IMR-90 (cell line): ENCODE results near the gene SLC4A5. TPM values are rescaled to one million over a fixed set of nuclear protein-coding genes. Genes with fewer than 3 reads are reported as not detected.

Source experiments
- ATAC-seq: fragments of 200-7000 bp; cut with Tn5 transposase; 2 replicates; pipeline ENCODE4 v1.9.1; 2020; ENCODE audit warnings: low read depth, mild to moderate bottlenecking, moderate library complexity
- BruUV-seq: library from RNA; stranded (reverse); fragments of 400-500 nt; replicated peaks from 2 replicates; lab custom pipeline; 2021; lab: Mats Ljungman, UMichigan
- CTCF ChIA-PET: fragments of 300-600 bp; formaldehyde crosslinking; extraction: SDS; loops from one replicate; lab custom pipeline; 2021; ENCODE audit warnings: antibody characterized with exemption; lab: Yijun Ruan, JAX
- POLR2A ChIA-PET: fragments of 300-600 bp; sonication (Branson Sonifier 250); formaldehyde crosslinking; loops from one replicate; lab custom pipeline; 2022; ENCODE audit warnings: antibody characterized with exemption; ENCODE audit not compliant: unreplicated experiment; lab: Charles Lee
- DNase-seq: peaks from one replicate; pipeline ENCODE4 v3.0.0; 2013
- H2AFZ ChIP-seq: replicated peaks from 2 replicates; pipeline ENCODE3; 2013; ENCODE audit warnings: low read length, mild to moderate bottlenecking; ENCODE audit not compliant: poor library complexity
- H2AK5ac ChIP-seq: 2 replicates; pipeline ENCODE4 v1.6.1; 2013; ENCODE audit warnings: low read depth, low read length, inconsistent platforms
- H2AK9ac ChIP-seq: replicated peaks from 2 replicates; pipeline ENCODE3; 2013; ENCODE audit warnings: mild to moderate bottlenecking, low read depth, low read length, moderate library complexity; ENCODE audit not compliant: poor library complexity
- H2BK120ac ChIP-seq: 2 replicates; pipeline ENCODE4 v1.6.1; 2013; ENCODE audit warnings: low read depth, low read length, inconsistent platforms
- H2BK15ac ChIP-seq: 3 replicates; pipeline ENCODE4 v1.6.1; 2013; ENCODE audit warnings: low read depth, low read length, inconsistent platforms
- H2BK20ac ChIP-seq: 2 replicates; pipeline ENCODE4 v1.6.1; 2013; ENCODE audit warnings: low read depth, mild to moderate bottlenecking, inconsistent platforms, low read length, moderate library complexity
- H2BK5ac ChIP-seq: 2 replicates; pipeline ENCODE4 v1.6.1; 2013; ENCODE audit warnings: mild to moderate bottlenecking, low read depth, low read length, inconsistent platforms; ENCODE audit not compliant: poor library complexity, severe bottlenecking
- H3K14ac ChIP-seq: replicated peaks from 2 replicates; pipeline ENCODE4 v1.6.1; 2013; ENCODE audit warnings: low read depth, low read length, inconsistent platforms
- H3K18ac ChIP-seq: 2 replicates; pipeline ENCODE4 v1.6.1; 2013; ENCODE audit warnings: low read depth, low read length, control low read depth
- H3K23ac ChIP-seq: 2 replicates; pipeline ENCODE4 v1.6.1; 2013; ENCODE audit warnings: low read depth, low read length, inconsistent platforms
- H3K27ac ChIP-seq: 2 replicates; pipeline ENCODE4 v1.5.1; 2013; ENCODE audit warnings: mild to moderate bottlenecking, control low read depth, low read length; ENCODE audit not compliant: insufficient read depth
- H3K27me3 ChIP-seq: 2 replicates; pipeline ENCODE4 v1.6.1; 2013; ENCODE audit warnings: low read length; ENCODE audit not compliant: control insufficient read depth, insufficient read depth
- H3K36me3 ChIP-seq: 2 replicates; pipeline ENCODE4 v1.6.1; 2013; ENCODE audit warnings: low read length, mixed read lengths; ENCODE audit not compliant: control insufficient read depth, insufficient read depth
- H3K4ac ChIP-seq: 2 replicates; pipeline ENCODE4 v1.6.1; 2013; ENCODE audit warnings: low read depth, low read length, inconsistent platforms
- H3K4me1 ChIP-seq: 2 replicates; pipeline ENCODE4 v1.6.1; 2013; ENCODE audit warnings: low read length, mixed read lengths; ENCODE audit not compliant: control insufficient read depth, insufficient read depth
- H3K4me2 ChIP-seq: 2 replicates; pipeline ENCODE4 v1.6.1; 2013; ENCODE audit warnings: low read depth, mild to moderate bottlenecking, control low read depth, low read length, moderate library complexity
- H3K4me3 ChIP-seq: 2 replicates; pipeline ENCODE4 v1.5.1; 2013; ENCODE audit warnings: low read depth, mild to moderate bottlenecking, control low read depth, low read length, moderate library complexity; ENCODE audit not compliant: insufficient read depth
- H3K56ac ChIP-seq: 2 replicates; pipeline ENCODE4 v1.6.1; 2013; ENCODE audit warnings: low read length, inconsistent platforms; ENCODE audit not compliant: insufficient read depth; ENCODE audit errors: extremely low read depth
- H3K79me1 ChIP-seq, 2 experiments: 2 replicates each; pipeline ENCODE4 v1.6.1; 2013; ENCODE audit warnings: low read length in 2 of 2, inconsistent platforms in 1 of 2, low read depth in 1 of 2
- H3K9ac ChIP-seq: 2 replicates; pipeline ENCODE4 v1.6.1; 2013; ENCODE audit warnings: low read depth, low read length, control low read depth
- H3K9me1 ChIP-seq: 2 replicates; pipeline ENCODE4 v1.6.1; 2013; ENCODE audit warnings: low read length, inconsistent platforms; ENCODE audit not compliant: insufficient read depth
- H3K9me3 ChIP-seq: 2 replicates; pipeline ENCODE4 v1.6.1; 2013; ENCODE audit warnings: low read length; ENCODE audit not compliant: control insufficient read depth, insufficient read depth
- H4K20me1 ChIP-seq: 2 replicates; pipeline ENCODE4 v1.6.1; 2013; ENCODE audit warnings: low read length, inconsistent platforms; ENCODE audit not compliant: insufficient read depth
- H4K5ac ChIP-seq: 2 replicates; pipeline ENCODE4 v1.6.1; 2013; ENCODE audit warnings: mild to moderate bottlenecking, low read depth, low read length, control low read depth
- H4K8ac ChIP-seq, 2 experiments: 2 replicates each; pipeline ENCODE4 v1.6.1; 2013; ENCODE audit warnings: low read depth in 2 of 2, low read length in 2 of 2, control low read depth in 1 of 2, inconsistent platforms in 1 of 2
- H4K91ac ChIP-seq: 2 replicates; pipeline ENCODE4 v1.6.1; 2013; ENCODE audit warnings: low read depth, low read length, inconsistent platforms; ENCODE audit not compliant: insufficient read depth
- BHLHE40 ChIP-seq: fragments of 150-350 bp; IDR thresholded peaks from 2 replicates; pipeline ENCODE4 v1.6.1; 2016; ENCODE audit warnings: mild to moderate bottlenecking, low read depth, low read length
- CHD1 ChIP-seq: IDR thresholded peaks from 2 replicates; pipeline ENCODE4 v1.6.1; 2012; ENCODE audit warnings: low read depth, low read length, improper control_type of control experiment
- ELK1 ChIP-seq: fragments of 150-350 bp; IDR thresholded peaks from 2 replicates; pipeline ENCODE4 v1.6.1; 2016; ENCODE audit warnings: low read depth, mild to moderate bottlenecking, low read length, moderate library complexity, borderline replicate concordance
- FOS ChIP-seq: fragments of 150-350 bp; IDR thresholded peaks from 2 replicates; pipeline ENCODE4 v1.6.1; 2016; ENCODE audit warnings: low read depth, low read length
- MAFK ChIP-seq: IDR thresholded peaks from 2 replicates; pipeline ENCODE4 v1.6.1; 2012; ENCODE audit warnings: low read depth, low read length, improper control_type of control experiment
- MXI1 ChIP-seq: IDR thresholded peaks from 2 replicates; pipeline ENCODE4 v1.6.1; 2012; ENCODE audit warnings: low read depth, mild to moderate bottlenecking, low read length, moderate library complexity, borderline replicate concordance
- NFE2L2 ChIP-seq: fragments of 150-350 bp; IDR thresholded peaks from 2 replicates; pipeline ENCODE4 v1.6.1; 2016; ENCODE audit warnings: low read depth, mild to moderate bottlenecking, low read length
- POLR2A ChIP-seq: IDR thresholded peaks from 2 replicates; pipeline ENCODE4 v1.6.1; 2012; ENCODE audit warnings: mild to moderate bottlenecking, low read depth, low read length
- RAD21 ChIP-seq: IDR thresholded peaks from 2 replicates; pipeline ENCODE4 v1.6.1; 2012; ENCODE audit warnings: low read length, improper control_type of control experiment
- RCOR1 ChIP-seq: IDR thresholded peaks from 2 replicates; pipeline ENCODE4 v1.6.1; 2012; ENCODE audit warnings: mild to moderate bottlenecking, low read length, improper control_type of control experiment; ENCODE audit not compliant: insufficient replicate concordance
- SMC3 ChIP-seq: fragments of 150-350 bp; IDR thresholded peaks from 2 replicates; pipeline ENCODE4 v1.6.1; 2016; ENCODE audit warnings: low read depth, mild to moderate bottlenecking, antibody characterized with exemption, low read length, moderate library complexity
- WGBS, 2 experiments: methylation state at CpG; one replicate each; pipeline versions ENCODE4 v1.1.5 to v1.1.7; 2013; ENCODE audit warnings: missing lambda C conversion rate in 2 of 2; ENCODE audit not compliant: insufficient read length in 1 of 2; ENCODE audit errors: extremely low coverage in 2 of 2; 5-methylcytosine and 5-hydroxymethylcytosine counted together
- dilution Hi-C: fragments of 300-500 bp; cut with HindIII; formaldehyde crosslinking; loops from one replicate; pipeline ENCODE4 v1.14.3; 2018; ENCODE audit warnings: low sequenced_read_pairs; ENCODE audit not compliant: unreplicated experiment
- in situ Hi-C: fragments of 300-500 bp; cut with MboI; formaldehyde crosslinking; loops from 3 replicates; pipeline ENCODE4 v1.14.3; 2019; ENCODE audit warnings: low sequenced_read_pairs, inconsistent platforms, mixed read lengths
- intact Hi-C: fragments of 100-400 bp; cut with micrococcal nuclease; formaldehyde crosslinking; loops from 2 replicates; pipeline ENCODE4 v1.10.0; 2022
- polyA plus RNA-seq, 3 experiments: library from polyadenylated mRNA; depleted of rRNA; stranded (reverse); fragments of >200 nt; gene quantifications; 2 replicates each; pipeline ENCODE4 v1.2.3, GENCODE V29; 2012; ENCODE audit warnings: low replicate concordance in 1 of 3
- total RNA-seq: library from RNA; depleted of rRNA; stranded (reverse); fragments of >200 nt; gene quantifications from 2 replicates; pipeline ENCODE4 v1.2.3, GENCODE V29; 2012
- TF ChIP-seq, protein P1 (sequence below): conservative IDR thresholded peaks from 2 replicates; pipeline ENCODE4 v1.5.1; 2012; ENCODE audit warnings: mild to moderate bottlenecking, low read depth, low read length, improper control_type of control experiment

The SLC4A5 gene
- total and polyA plus RNA-seq, 2 of the 4 experiments (the other 2 are of a cell fraction), result 0.18 to 0.22 TPM

GRCh38 chr2:74316627-74317295, 26.5 kb downstream of the SLC4A5 start:
- no peaks in the 10 kb centered on the region for H3K36me3 ChIP-seq
- H3K79me1 ChIP-seq, result no peaks in the 10 kb centered on the region
- H3K23ac ChIP-seq, result no peak overlapping the region
- dilution Hi-C loops (no loop called here), intact Hi-C loops (no loop called here), in situ Hi-C loops (no loop called here)
- no peaks in the 10 kb centered on the region for H3K4me1 ChIP-seq
- H3K4me3 ChIP-seq, result no peak overlapping the region
- CTCF ChIA-PET, result no interaction called here
- no peaks in the 10 kb centered on the region for H4K20me1 ChIP-seq
- H4K8ac ChIP-seq, result no peak overlapping the region
- H4K91ac ChIP-seq, result no peak overlapping the region
- H2AK5ac ChIP-seq, result no peak overlapping the region
- no peaks in the 10 kb centered on the region for H3K9me1 ChIP-seq
- H2BK15ac ChIP-seq, result no peak overlapping the region
- H3K27ac ChIP-seq, result no peak overlapping the region
- POLR2A ChIA-PET, result no interaction called here
- DNase-seq, result no peak
- H2BK20ac ChIP-seq, result no peak overlapping the region
- TF ChIP-seq MAFK (no peak), ELK1 (no peak), MXI1 (no peak), RCOR1 (no peak), RAD21 (no peak), BHLHE40 (no peak), POLR2A (no peak), NFE2L2 (no peak), CHD1 (no peak), SMC3 (no peak), FOS (no peak)
- TF ChIP-seq, protein P1, sequence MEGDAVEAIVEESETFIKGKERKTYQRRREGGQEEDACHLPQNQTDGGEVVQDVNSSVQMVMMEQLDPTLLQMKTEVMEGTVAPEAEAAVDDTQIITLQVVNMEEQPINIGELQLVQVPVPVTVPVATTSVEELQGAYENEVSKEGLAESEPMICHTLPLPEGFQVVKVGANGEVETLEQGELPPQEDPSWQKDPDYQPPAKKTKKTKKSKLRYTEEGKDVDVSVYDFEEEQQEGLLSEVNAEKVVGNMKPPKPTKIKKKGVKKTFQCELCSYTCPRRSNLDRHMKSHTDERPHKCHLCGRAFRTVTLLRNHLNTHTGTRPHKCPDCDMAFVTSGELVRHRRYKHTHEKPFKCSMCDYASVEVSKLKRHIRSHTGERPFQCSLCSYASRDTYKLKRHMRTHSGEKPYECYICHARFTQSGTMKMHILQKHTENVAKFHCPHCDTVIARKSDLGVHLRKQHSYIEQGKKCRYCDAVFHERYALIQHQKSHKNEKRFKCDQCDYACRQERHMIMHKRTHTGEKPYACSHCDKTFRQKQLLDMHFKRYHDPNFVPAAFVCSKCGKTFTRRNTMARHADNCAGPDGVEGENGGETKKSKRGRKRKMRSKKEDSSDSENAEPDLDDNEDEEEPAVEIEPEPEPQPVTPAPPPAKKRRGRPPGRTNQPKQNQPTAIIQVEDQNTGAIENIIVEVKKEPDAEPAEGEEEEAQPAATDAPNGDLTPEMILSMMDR, result no peak
- 50% methylated on average over 1 of the region's 6 CpGs; no CpG with 5 or more reads in 1 of the 2 experiments for WGBS, 2 experiments
- no peak overlapping the region for H3K4me2 ChIP-seq
- no peak overlapping the region for H3K9ac ChIP-seq
- no peak overlapping the region for H3K56ac ChIP-seq
- H4K5ac ChIP-seq, result no peak overlapping the region
- no peaks in the 10 kb centered on the region for H3K9me3 ChIP-seq
- no peak overlapping the region for H3K4ac ChIP-seq
- H3K18ac ChIP-seq, result no peak overlapping the region
- no TSS peak for BruUV-seq
- H2BK5ac ChIP-seq, result no peak overlapping the region
- H2BK120ac ChIP-seq, result no peak overlapping the region
- H3K27me3 ChIP-seq, result peaks cover 19% of the 10 kb centered on the region
- H2AK9ac ChIP-seq, result no peak overlapping the region
- no peak overlapping the region for H3K14ac ChIP-seq
- H2AFZ ChIP-seq, result no peak overlapping the region
- ATAC-seq, result no peak; the same call in 1 of the 2 replicates
